GM18517 (cell line): ENCODE data around the gene FIP1L1.
"Not testable (repeated sequence)": the region's sequence is repeated elsewhere in the genome, so short reads cannot be mapped to it uniquely, and the experiment has no call there.

Source experiments
- ATAC-seq: cut with Tn5 transposase; IDR thresholded peaks from one replicate; pipeline ENCODE4 v1.9.1; 2021; ENCODE audit warnings: mild to moderate bottlenecking, moderate library complexity; ENCODE audit not compliant: unreplicated experiment

FIP1L1 gene, protein sequence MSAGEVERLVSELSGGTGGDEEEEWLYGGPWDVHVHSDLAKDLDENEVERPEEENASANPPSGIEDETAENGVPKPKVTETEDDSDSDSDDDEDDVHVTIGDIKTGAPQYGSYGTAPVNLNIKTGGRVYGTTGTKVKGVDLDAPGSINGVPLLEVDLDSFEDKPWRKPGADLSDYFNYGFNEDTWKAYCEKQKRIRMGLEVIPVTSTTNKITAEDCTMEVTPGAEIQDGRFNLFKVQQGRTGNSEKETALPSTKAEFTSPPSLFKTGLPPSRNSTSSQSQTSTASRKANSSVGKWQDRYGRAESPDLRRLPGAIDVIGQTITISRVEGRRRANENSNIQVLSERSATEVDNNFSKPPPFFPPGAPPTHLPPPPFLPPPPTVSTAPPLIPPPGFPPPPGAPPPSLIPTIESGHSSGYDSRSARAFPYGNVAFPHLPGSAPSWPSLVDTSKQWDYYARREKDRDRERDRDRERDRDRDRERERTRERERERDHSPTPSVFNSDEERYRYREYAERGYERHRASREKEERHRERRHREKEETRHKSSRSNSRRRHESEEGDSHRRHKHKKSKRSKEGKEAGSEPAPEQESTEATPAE

DNA sequence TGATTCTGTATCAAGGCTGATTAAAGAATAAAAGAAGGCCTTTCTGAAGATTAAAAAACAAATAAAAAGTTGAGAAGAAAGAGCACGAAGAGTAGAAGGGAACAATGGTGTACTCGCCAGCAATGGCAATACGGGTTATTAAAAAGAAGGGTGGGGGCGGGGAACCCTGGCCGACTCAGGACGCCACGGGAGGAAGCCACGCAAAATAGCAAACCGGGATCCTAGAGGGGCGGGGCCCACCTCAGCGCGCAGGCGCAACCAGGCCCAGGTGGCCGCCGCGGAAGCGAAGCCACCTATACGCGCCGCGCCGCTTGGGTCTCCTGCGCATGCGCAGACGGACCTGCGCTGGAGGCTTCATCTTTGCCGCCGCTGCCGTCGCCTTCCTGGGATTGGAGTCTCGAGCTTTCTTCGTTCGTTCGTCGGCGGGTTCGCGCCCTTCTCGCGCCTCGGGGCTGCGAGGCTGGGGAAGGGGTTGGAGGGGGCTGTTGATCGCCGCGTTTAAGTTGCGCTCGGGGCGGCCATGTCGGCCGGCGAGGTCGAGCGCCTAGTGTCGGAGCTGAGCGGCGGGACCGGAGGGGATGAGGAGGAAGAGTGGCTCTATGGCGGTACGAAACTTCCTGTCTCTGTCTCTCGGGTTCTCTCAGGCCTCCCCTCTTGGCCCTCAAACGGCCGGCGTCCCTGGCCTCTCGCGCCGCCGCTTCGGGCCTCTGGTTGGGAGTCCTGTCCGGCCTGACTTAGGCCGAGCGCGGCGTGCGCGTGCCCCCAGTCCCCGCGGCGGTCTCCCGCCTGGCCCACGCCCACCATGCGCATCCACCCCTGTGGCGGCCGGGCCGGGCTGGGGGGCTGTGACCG, at the start of gene FIP1L1:
Gene FIP1L1 (plus strand): TSS at position 323 of the 852 bp plus-strand sequence. CDS start 198 bp downstream, at position 521.
- peak; percentile 82 for ATAC-seq

DNA sequence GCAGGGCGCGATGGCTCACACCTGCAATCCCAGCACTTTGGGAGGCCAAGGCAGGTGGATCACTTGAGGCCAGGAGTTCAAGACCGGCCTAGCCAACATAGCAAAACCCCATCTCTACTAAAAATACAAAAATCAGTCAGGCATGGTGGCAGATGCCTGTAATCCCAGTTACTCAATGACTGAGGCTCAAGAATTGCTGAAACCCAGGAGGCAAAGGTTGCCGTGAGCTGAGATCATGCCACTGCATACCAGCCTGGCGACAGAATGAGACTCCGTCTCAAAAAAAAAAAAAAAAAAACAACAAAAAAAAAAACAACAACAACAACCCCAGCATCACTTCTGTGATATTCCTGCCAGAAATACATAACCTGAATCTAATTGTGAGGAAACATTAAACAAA, 42.5 kb upstream of the FIP1L1 start:
- ATAC-seq: not testable (repeated sequence)

- ATAC-seq: not testable (repeated sequence)
Measured at GRCh38 chr4:53340145-53340544, 37.3 kb upstream of the FIP1L1 start.

DNA sequence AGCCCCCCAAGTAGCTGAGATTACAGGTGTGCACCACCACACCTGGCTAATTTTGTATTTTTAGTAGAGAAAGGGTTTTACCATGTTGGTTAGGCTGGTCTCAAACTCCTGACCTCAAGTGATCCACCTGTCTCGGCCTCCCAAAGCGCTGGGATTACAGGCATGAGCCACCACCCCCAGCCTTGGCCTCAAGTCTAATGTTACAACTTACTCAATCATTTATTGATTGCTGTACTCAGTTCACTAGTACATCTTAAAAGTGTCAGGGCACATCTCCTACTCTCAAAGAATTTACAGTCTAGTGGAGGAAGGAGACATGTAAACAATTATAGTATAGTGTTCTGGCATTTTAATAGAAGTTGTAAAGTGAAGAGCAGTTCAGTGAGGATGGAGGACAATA, 31.0 kb upstream of the FIP1L1 start:
- not testable (repeated sequence) for ATAC-seq

DNA sequence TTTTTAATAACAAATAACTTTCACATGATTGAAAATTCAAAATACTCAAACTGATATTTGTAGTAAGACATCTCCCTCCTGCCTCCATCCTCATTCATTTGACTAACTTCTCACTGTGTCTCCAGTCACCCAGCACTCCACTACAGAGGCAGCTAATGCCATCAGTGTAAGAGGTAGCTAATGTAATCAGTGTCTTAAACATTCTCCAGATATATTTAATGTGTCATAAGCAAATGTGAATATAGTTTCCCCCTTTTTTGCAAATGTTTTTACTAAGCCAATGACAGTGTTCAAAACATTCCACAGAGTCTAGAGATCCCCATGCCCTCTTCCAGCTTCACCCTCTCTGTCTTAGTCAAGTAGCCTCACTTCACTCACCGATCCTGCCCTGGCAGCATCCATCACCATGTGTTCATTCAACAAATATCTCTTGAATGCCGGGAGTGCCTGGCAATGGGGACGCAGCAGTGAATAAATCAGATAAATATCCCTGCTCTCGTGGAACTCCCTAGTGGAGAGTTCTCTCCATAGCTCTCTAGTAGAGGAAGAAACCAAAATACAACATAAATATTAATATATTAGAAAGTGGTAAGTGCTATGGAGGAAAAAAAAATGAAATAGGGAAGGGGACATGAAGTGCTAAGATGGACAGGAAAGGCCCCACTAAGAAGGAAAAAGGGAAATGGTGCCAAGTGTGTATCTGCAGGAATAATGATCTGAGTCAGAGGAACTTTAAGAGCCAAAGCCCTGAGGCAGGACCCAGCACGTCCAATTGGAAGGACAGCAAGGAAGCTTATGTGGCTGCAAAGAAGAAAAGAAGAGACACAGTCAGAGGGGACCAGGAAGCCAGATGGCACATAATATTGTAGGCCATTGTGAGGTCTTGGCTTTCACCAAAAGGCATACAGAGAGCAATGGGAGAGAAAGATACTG, 30.3 kb upstream of the FIP1L1 start:
- no peak for ATAC-seq

- no peak for ATAC-seq
Measured at GRCh38 chr4:53348046-53348445, 29.4 kb upstream of the FIP1L1 start.

DNA sequence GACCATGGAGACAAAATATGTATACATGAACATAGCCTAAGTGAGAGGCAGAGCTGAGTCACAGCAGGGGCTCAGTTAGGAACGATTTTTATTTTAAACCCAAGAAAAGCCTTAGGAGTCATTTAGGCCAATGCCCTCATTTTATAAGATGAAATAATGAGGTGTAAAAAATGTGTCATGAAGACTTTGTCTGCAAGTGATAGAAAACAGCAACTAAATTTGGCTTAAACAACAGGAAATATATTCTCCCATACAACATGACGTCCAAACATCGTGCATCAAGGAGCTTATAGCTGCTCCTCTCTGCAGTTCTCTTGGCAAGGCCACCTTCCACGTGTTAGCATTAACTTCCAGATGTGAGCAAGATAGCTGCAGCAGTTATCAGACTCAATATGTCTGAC, 28.4 kb upstream of the FIP1L1 start:
- ATAC-seq: no peak

DNA sequence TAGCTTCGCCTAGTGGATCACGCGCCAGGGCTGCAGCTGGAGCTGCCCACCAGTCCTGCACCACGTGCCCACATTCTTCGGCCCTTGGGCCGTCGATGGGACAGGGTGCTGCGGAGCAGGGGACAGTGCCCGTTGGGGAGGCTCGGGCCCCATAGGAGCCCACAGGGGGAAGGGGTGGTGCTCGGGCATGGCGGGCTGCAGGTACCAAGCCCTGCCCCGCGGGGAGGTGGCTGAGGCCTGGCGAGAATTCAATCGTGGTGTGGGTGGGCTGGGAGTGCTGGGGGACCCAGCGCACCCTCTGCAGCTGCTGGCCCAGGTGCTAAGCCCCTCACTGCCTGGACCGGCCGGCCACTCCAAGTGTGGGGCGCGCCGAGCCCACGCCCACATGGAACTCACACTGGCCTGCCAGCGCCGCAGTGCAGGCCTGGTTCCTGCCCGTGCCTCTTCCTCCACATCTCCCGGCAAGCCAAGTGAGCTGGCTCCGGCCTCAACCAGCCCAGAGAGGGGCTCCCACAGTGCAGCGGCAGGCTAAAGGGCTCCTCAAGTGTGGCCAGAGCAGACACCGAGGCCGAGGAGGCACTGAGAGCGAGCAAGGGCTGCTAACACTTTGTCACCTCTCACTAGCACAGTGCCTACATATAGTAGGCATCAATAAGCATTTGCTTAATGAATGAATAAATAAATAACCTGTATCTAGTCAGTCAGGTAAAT, 23.3 kb upstream of the FIP1L1 start:
- ATAC-seq: no peak

DNA sequence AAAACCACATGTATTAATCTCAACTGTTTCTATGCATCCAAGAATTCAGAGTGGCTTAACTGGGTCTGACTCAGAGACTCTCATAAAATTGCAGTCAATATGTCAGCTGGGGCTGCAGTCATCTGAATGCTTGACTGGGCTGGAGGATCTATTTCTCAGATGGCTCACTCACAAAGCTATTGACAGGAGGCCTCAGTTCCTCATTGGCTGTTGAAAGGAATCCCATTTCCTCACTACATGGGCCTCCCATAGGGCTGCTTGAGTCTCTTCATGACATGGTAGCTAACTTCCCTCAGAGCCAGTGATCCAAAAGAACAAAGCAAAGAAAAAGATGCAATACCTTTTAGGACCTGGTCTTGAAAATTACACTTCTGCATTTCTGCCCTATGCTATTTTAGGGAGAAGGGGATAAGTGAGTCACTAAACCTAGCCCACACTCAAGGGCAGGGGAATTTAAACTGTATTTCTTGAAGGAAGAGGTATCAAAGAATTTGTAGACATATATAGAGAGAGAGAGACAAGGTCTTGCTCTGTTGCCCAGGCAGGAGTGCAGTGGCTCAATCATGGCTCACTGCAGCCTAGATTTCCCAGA, 21.4 kb upstream of the FIP1L1 start:
- no peak for ATAC-seq

DNA sequence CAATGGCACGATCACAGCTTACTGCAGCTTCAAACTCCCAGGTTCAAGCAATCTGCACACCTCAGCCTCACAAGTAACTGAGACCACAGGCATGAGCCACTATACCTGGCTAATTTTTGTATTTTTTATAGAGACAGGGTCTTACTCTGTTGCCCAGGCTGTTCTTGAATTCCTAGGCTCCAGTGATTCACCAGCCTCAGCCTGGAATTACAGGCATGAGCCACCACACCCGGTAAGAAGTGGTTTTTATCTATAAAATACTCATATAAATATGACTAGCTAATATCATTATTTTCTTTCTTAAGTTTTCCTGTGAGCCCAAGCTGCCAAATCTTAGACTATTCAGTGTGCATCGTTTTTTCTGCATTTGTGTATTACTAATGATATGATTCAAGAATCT, 16.0 kb upstream of the FIP1L1 start:
- ATAC-seq: no peak

DNA sequence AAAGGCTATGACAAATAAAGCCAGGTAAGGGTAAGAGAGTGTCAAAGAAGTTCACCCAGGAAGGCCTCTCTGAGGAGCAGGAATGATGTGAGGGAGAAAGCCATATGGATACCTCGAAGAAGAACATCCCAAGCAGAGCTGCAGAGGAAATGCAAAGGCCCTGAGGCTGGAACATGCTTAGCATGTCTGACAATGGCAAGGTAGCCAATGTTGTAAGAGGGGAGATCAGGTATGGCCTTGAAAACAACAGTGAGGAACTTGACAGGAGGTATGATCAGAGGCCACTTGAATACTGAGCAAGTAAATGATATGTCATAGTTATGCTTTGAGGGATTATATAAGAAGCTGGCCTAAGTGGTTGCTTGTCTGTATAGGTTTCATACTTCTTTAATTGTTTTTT, 15.3 kb upstream of the FIP1L1 start:
- ATAC-seq: no peak

- no peak for ATAC-seq
Measured at GRCh38 chr4:53364624-53365023, 12.8 kb upstream of the FIP1L1 start.

GRCh38 chr4:53365121-53365485, 12.3 kb upstream of the FIP1L1 start:
- ATAC-seq: peak; percentile 19

GRCh38 chr4:53365486-53366300, 11.7 kb upstream of the FIP1L1 start, which contains the start of gene SCFD2:
SCFD2 (minus strand) TSS chr4:53366061.
- ATAC-seq: peak; percentile 97

DNA sequence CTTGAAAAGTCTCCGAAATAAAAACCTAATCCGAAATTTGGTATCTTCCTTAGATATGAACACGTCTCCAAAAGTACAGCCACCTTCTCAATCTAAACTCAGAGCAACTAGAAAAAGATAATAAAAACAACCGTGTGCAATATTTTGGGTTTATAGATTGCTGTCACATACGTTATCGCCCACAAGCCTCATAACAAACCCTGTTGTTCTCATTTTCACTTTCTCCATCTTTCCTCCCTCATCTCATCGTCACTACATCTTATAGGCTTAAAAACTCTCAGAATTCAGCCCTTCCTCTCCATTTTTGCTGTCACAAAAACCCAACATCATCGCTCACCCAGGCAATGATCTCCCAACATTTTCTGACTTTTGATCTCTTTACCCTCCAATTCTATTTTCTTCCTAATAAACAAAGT, 11.1 kb upstream of the FIP1L1 start:
- ATAC-seq: no peak

GRCh38 chr4:53367721-53368120, 9.7 kb upstream of the FIP1L1 start:
- ATAC-seq: no peak

GRCh38 chr4:53371049-53371448, 6.4 kb upstream of the FIP1L1 start:
- no peak for ATAC-seq

GRCh38 chr4:53371843-53372521, 5.5 kb upstream of the FIP1L1 start:
- ATAC-seq: no peak
